Measurements from ENCODE around the gene CCL27. TPM values are rescaled to one million over a fixed set of nuclear protein-coding genes. Genes with fewer than 3 reads are reported as not detected.

Gene CCL27
- total RNA-seq, 1 donor: 0.36 TPM

- Histone ChIP-seq H3K79me2 (ENCODE audit: insufficient read depth, low read length) (peaks cover 17% of the 10 kb centered on the region), H4K20me1 (ENCODE audit: insufficient read depth, low read length) (peaks cover 12% of the 10 kb centered on the region), H3K4me1 (ENCODE audit: insufficient read depth, low read length) (peaks cover 49% of the 10 kb centered on the region), H3K4me2 (ENCODE audit: insufficient read depth, low read length) (peak within 1 kb of the TSS; percentile 98), H2AFZ (ENCODE audit: low read length) (peak within 1 kb of the TSS; percentile 77), H3K36me3 (ENCODE audit: insufficient read depth, low read length) (peaks cover 21% of the 10 kb centered on the region), H3K4me3 (ENCODE audit: insufficient read depth, low read length) (peak within 1 kb of the TSS; percentile 69), H3K27me3 (ENCODE audit: insufficient read depth, low read length) (no peaks in the 10 kb centered on the region), H3K9me3 (ENCODE audit: low read depth, low read length) (no peaks in the 10 kb centered on the region), H3K27ac (ENCODE audit: low read depth, low read length) (peak within 1 kb of the TSS; percentile 64)
- peak; percentile 96 for DNase-seq (ENCODE audit: insufficient read length, low spot score, missing footprints)
- no peak for TF ChIP-seq CTCF (IDR thresholded peaks at IDR 0.05; ENCODE audit: extremely low read depth, low read depth, low read length)
Measured at GRCh38 chr9:34651876-34652601, 10.4 kb downstream of the CCL27 start, which contains the start of gene IL11RA. Gene IL11RA, plus strand, starts transcription at chr9:34652185. Its CDS starts 3,033 bp downstream, at chr9:34655218.

GRCh38 chr9:34651321-34651720 is 11.1 kb downstream of the CCL27 start:
- H3K36me3 ChIP-seq (ENCODE audit: insufficient read depth, low read length): peaks cover 21% of the 10 kb centered on the region
- peaks cover 12% of the 10 kb centered on the region for H4K20me1 ChIP-seq (ENCODE audit: insufficient read depth, low read length)
- H3K4me3 ChIP-seq (ENCODE audit: insufficient read depth, low read length): peak overlapping the region; percentile 69
- peak overlapping the region; percentile 98 for H3K4me2 ChIP-seq (ENCODE audit: insufficient read depth, low read length)
- no peaks in the 10 kb centered on the region for H3K27me3 ChIP-seq (ENCODE audit: insufficient read depth, low read length)
- H3K9me3 ChIP-seq (ENCODE audit: low read depth, low read length): no peaks in the 10 kb centered on the region
- peaks cover 19% of the 10 kb centered on the region for H3K79me2 ChIP-seq (ENCODE audit: insufficient read depth, low read length)
- H2AFZ ChIP-seq (ENCODE audit: low read length): peak overlapping the region; percentile 77
- DNase-seq (ENCODE audit: insufficient read length, low spot score, missing footprints): no peak
- peaks cover 51% of the 10 kb centered on the region for H3K4me1 ChIP-seq (ENCODE audit: insufficient read depth, low read length)
- no peak for TF ChIP-seq CTCF (IDR thresholded peaks at IDR 0.05; ENCODE audit: extremely low read depth, low read depth, low read length)
- peak overlapping the region; percentile 64 for H3K27ac ChIP-seq (ENCODE audit: low read depth, low read length)

DNA sequence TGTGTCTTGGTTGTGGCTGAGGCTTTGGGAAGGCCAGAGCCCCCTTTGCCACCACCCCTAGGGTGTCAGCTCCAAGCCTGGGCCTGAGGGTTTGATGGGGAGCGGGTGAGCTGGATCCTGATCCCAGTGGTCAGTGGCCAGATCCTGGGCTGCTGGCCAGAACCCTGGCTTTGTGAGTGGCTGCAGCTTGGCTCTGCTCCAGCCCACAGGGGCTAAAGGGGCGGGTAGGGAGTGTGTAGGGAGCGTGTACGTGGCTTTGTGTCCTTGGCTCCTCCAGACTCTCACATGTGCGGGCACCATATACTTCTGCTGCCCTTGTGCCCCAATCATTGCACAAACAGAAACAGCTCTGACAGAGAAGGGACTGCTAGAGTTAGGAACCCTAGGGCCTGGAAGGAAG is 11.6 kb downstream of the CCL27 start:
- Histone ChIP-seq H3K36me3 (ENCODE audit: insufficient read depth, low read length) (peaks cover 21% of the 10 kb centered on the region), H3K27me3 (ENCODE audit: insufficient read depth, low read length) (no peaks in the 10 kb centered on the region), H3K27ac (ENCODE audit: low read depth, low read length) (peak overlapping the region; percentile 64), H4K20me1 (ENCODE audit: insufficient read depth, low read length) (peaks cover 12% of the 10 kb centered on the region), H3K4me1 (ENCODE audit: insufficient read depth, low read length) (peaks cover 55% of the 10 kb centered on the region), H3K4me3 (ENCODE audit: insufficient read depth, low read length) (peak overlapping the region; percentile 69), H2AFZ (ENCODE audit: low read length) (no peak overlapping the region), H3K79me2 (ENCODE audit: insufficient read depth, low read length) (peaks cover 19% of the 10 kb centered on the region), H3K4me2 (ENCODE audit: insufficient read depth, low read length) (peak overlapping the region; percentile 98), H3K9me3 (ENCODE audit: low read depth, low read length) (no peaks in the 10 kb centered on the region)
- no peak for TF ChIP-seq CTCF (IDR thresholded peaks at IDR 0.05; ENCODE audit: extremely low read depth, low read depth, low read length)
- no peak for DNase-seq (ENCODE audit: insufficient read length, low spot score, missing footprints)

DNA sequence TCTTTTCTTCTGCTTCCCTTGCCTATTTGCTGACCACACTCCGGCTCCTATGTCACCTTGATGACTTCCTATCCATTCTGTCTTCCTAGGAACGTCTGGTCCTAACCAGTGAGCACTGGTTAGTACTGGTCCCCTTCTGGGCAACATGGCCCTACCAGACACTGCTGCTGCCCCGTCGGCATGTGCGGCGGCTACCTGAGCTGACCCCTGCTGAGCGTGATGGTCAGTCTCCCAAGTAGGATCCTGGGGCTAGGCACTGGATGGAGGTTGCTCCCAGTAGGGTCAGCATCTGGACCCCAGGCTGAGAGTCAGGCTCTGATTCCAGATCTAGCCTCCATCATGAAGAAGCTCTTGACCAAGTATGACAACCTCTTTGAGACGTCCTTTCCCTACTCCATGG is 13.8 kb downstream of the CCL27 start:
- H3K79me2 ChIP-seq (ENCODE audit: insufficient read depth, low read length): peaks cover 19% of the 10 kb centered on the region
- H4K20me1 ChIP-seq (ENCODE audit: insufficient read depth, low read length): peaks cover 12% of the 10 kb centered on the region
- peaks cover 21% of the 10 kb centered on the region for H3K36me3 ChIP-seq (ENCODE audit: insufficient read depth, low read length)
- DNase-seq (ENCODE audit: insufficient read length, low spot score, missing footprints): no peak
- H3K4me1 ChIP-seq (ENCODE audit: insufficient read depth, low read length): peaks cover 45% of the 10 kb centered on the region
- H3K27me3 ChIP-seq (ENCODE audit: insufficient read depth, low read length): no peaks in the 10 kb centered on the region
- no peak overlapping the region for H3K4me2 ChIP-seq (ENCODE audit: insufficient read depth, low read length)
- TF ChIP-seq CTCF (IDR thresholded peaks at IDR 0.05; ENCODE audit: extremely low read depth, low read depth, low read length): no peak
- H2AFZ ChIP-seq (ENCODE audit: low read length): no peak overlapping the region
- H3K4me3 ChIP-seq (ENCODE audit: insufficient read depth, low read length): no peak overlapping the region
- H3K27ac ChIP-seq (ENCODE audit: low read depth, low read length): no peak overlapping the region
- H3K9me3 ChIP-seq (ENCODE audit: low read depth, low read length): no peaks in the 10 kb centered on the region
